ENCODE results near the gene WDR19. TPM values are rescaled to one million over a fixed set of nuclear protein-coding genes. Genes with fewer than 3 reads are reported as not detected.

The WDR19 gene
- polyA plus RNA-seq, 1 donor from 2014 or later: 5.5 TPM

DNA sequence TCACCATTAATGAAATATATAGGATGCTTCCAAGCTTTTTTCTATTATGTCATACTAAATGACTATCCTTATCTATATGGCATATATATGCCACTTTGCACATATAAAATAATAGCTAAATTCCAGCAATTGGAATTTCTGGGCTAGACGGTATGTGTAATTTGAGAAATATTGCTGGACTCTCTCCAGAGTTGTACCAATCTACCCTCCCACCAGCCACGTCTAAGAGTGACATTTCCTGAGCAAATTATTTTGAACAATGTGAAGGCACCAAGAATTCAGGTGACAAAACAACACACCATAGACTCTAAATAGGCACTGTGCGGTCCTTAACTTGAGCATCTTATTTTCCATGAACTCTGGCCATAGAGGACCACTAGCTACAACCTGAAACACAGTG lies 121.5 kb downstream of the WDR19 start:
- H3K36me3 Mint-ChIP-seq: peaks cover 7% of the 10 kb centered on the region
- H3K27me3 Mint-ChIP-seq: no peaks in the 10 kb centered on the region

DNA sequence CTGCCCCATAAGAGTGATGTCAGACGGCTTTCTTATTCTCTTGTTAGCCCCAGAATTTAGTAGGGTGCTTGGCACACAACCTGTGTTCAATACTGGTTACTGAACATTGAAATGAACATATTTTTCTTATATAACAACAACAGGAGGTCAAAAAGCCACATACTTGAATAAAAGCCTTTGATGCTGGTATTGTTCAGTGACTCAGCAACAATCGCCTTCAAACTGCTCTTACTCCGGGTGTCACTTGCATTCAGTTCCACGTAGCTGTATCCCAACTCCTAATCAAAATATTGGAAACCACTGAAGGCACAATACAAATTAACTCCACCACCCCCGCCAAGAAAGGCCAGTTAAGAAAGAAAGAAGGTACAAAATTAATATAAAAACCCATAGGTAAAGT lies 122.3 kb downstream of the WDR19 start:
- no peaks in the 10 kb centered on the region for H3K9me3 Mint-ChIP-seq
- no peak overlapping the region for H3K4me3 Mint-ChIP-seq
- peaks cover 0 to 2% (median 0%) of the 10 kb centered on the region in 3 donors for H3K4me1 Mint-ChIP-seq
- no peaks in the 10 kb centered on the region for H3K27me3 Mint-ChIP-seq
- peaks cover 10% of the 10 kb centered on the region for H3K36me3 Mint-ChIP-seq
- H3K27ac Mint-ChIP-seq: no peak overlapping the region

More for the DNA sequence above, 121.5 kb downstream of the WDR19 start:
- Mint-ChIP-seq H3K27ac (no peak overlapping the region), H3K4me1 (peaks cover 0 to 2% (median 0%) of the 10 kb centered on the region in 3 donors), H3K4me3 (no peak overlapping the region), H3K9me3 (no peaks in the 10 kb centered on the region)

DNA sequence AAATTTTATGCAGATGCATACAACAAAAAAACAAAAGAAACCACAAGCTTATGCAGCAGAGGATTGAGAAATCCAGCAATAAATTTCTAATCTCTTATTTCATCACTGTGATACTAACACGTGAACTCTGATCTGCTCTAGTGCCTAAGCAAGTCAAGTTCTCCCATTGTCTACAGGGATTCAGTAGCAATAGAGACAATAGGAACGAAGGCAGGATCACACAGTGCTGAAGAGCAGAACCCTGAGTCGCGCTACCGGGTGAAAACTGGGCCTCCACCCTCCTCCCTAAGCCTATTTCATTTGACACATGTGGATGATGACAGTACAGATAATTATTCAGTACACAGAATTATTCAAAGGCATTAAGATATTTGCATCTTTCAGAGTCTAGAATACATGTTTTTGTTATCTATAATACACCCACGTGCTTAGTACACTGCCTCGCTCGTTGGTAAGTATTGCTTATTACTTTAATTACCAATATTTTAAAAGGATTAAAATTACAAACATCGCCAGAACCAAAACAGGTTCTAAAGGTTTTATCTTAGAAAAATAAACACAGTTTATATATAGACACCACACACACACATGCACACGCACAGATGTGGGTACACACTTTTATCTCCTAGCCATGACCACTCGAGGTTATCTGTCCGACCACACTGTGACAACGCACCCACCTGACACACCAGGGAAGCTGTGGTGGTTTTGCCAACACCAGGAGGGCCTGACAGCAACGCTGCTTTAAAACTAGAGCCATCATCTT lies 123.8 kb downstream of the WDR19 start:
- Mint-ChIP-seq H3K4me1 (peaks cover 0 to 2% (median 0%) of the 10 kb centered on the region in 3 donors), H3K27ac (no peak overlapping the region), H3K27me3 (no peaks in the 10 kb centered on the region), H3K36me3 (peaks cover 12% of the 10 kb centered on the region), H3K4me3 (no peak overlapping the region), H3K9me3 (no peaks in the 10 kb centered on the region)

DNA sequence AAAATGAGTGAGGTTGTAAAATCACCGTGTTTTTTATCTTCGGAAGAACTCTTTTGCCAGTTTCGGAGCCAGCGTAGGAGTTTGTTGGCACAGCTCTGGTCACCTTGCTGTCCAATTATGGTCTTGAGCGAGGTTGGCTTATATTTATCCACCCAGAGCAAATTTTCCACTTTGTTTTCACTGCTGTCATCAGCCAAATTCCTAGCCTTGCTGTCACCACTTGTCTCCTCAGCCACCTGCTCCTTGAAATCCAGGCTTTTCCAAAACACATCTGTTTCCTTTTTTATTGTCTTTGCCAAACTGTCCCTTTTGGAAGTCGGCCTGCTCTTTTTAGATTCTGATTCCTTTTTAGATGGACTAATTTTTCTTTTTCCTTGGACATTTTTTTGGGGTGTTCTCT lies 126.3 kb downstream of the WDR19 start:
- Mint-ChIP-seq H3K4me3 (no peak overlapping the region), H3K27me3 (no peaks in the 10 kb centered on the region), H3K9me3 (no peaks in the 10 kb centered on the region), H3K27ac (no peak overlapping the region), H3K36me3 (peaks cover 13% of the 10 kb centered on the region), H3K4me1 (peaks cover 0 to 2% (median 0%) of the 10 kb centered on the region in 3 donors)

DNA sequence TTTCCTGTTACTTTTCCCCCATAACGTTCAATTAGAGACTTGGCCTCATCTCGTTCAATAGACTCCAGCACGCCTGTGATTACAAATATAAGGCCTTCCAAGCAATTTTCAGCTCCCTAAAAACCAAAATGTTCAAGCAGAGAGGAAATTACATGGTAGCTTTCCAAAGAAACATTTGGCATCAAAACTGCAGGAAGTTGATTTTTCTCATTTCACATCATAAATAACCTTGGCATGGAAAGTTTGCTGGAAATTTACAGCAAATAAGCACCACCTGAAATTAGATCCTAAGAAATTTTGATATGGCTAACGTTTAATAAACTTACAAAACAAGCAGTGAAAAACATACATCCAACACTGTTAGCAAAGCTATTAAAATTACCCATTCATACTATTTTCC lies 130.5 kb downstream of the WDR19 start:
- Mint-ChIP-seq H3K4me3 (no peak overlapping the region), H3K36me3 (peaks cover 10% of the 10 kb centered on the region), H3K27me3 (no peaks in the 10 kb centered on the region), H3K4me1 (no peaks in the 10 kb centered on the region), H3K27ac (no peak overlapping the region), H3K9me3 (no peaks in the 10 kb centered on the region)

DNA sequence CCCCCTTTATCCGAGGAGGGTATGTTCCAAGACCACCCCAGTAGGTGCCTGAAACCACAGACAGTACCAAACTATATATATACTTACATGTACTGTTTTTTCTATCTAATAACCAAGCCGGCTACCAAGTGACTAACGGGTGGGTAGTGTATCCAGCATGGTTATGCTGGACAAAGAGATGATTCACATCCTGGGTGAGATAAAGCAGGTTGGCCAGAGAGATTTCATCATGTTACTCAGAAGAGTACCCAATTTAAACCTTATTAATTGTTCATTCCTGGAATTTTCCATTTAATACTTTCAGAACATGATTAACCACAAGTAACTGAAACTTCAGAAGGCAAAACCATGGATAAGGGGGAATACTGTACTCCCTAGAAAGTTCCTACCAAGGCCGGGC lies 137.3 kb downstream of the WDR19 start:
- no peaks in the 10 kb centered on the region for H3K27me3 Mint-ChIP-seq
- H3K27ac Mint-ChIP-seq: no peak overlapping the region
- H3K36me3 Mint-ChIP-seq: peaks cover 2% of the 10 kb centered on the region
- H3K9me3 Mint-ChIP-seq: no peaks in the 10 kb centered on the region
- H3K4me1 Mint-ChIP-seq: no peaks in the 10 kb centered on the region
- H3K4me3 Mint-ChIP-seq: no peak overlapping the region

DNA sequence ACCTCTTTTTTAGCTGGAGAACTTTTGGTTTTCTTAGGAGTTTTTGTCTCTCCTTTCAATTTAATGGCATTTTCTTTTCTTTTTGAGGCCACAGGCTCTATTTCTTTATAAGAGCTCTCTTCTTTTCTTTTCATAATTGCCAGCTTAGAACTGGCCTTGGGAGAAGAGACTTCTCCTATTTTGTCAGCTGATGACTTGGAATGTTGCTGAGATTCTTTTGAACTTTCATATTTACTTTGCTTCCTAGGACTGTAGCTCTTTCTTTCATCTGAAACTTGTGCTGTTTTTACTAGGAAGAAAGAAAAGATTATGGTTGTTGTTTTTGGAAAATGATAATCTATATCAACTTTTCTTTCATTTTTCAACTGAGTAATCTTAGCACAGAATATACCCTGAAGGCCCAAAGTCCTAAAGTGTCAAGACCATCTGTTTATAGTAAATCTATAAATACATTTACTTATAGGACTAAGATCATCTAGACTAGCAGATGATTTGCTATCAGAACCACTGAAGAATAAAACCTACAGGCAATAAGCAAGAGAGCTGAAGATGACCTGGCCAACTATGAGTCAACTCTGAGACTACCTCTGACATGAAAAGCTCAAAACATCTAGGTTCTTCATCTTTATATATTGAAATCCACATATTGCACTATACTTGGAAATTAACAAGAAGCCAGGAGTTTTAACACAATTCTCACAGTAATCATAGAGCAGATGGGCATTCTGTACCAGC lies 138.2 kb downstream of the WDR19 start:
- no peak overlapping the region for H3K27ac Mint-ChIP-seq
- no peaks in the 10 kb centered on the region for H3K9me3 Mint-ChIP-seq
- H3K4me3 Mint-ChIP-seq: no peak overlapping the region
- H3K36me3 Mint-ChIP-seq: peaks cover 5% of the 10 kb centered on the region
- H3K27me3 Mint-ChIP-seq: no peaks in the 10 kb centered on the region
- no peaks in the 10 kb centered on the region for H3K4me1 Mint-ChIP-seq

DNA sequence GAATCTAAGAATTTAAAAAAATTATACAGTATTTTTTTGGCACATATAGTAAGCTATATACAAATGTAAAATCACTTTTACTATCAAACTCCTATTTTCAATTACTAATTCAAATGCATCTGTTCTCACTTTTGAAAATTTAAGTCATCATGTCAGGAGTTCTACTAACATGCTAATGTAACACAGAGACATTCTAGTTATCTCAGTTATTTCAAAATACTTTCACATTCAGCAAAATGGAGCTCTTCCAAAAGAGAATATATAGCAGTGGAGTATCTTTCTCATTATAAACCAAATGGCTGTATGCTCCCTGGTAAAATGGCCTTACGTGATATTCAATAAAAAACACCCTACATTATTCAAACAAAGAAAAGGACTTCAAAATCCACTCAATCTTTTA lies 141.5 kb downstream of the WDR19 start:
- no peak overlapping the region for H3K27ac Mint-ChIP-seq
- H3K4me1 Mint-ChIP-seq: peaks cover 0 to 7% (median 3%) of the 10 kb centered on the region in 3 donors
- H3K9me3 Mint-ChIP-seq: no peaks in the 10 kb centered on the region
- H3K4me3 Mint-ChIP-seq: no peak overlapping the region
- no peaks in the 10 kb centered on the region for H3K27me3 Mint-ChIP-seq
- peaks cover 10% of the 10 kb centered on the region for H3K36me3 Mint-ChIP-seq

DNA sequence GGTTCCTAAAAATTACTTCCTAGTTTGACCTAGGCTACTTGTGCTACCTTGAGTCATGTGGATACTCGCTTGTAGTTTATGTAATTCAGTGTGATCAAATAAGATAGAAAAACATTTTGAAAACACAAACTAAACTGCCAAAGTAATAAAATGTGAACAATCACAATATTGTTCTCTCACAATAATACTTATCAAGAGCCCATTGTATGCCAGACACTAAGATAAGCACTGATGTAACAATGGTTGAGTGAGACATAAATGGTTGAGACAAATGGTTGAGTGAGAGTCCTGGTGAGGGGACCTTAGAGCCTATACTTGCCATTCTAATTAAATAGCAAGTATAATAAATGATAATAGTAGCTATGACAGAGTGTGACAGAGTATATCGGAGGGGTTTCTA lies 142.1 kb downstream of the WDR19 start:
- H3K36me3 Mint-ChIP-seq: peaks cover 10% of the 10 kb centered on the region
- no peaks in the 10 kb centered on the region for H3K9me3 Mint-ChIP-seq
- H3K27ac Mint-ChIP-seq: no peak overlapping the region
- H3K4me1 Mint-ChIP-seq: peaks cover 0 to 7% (median 3%) of the 10 kb centered on the region in 3 donors
- no peaks in the 10 kb centered on the region for H3K27me3 Mint-ChIP-seq
- H3K4me3 Mint-ChIP-seq: no peak overlapping the region

DNA sequence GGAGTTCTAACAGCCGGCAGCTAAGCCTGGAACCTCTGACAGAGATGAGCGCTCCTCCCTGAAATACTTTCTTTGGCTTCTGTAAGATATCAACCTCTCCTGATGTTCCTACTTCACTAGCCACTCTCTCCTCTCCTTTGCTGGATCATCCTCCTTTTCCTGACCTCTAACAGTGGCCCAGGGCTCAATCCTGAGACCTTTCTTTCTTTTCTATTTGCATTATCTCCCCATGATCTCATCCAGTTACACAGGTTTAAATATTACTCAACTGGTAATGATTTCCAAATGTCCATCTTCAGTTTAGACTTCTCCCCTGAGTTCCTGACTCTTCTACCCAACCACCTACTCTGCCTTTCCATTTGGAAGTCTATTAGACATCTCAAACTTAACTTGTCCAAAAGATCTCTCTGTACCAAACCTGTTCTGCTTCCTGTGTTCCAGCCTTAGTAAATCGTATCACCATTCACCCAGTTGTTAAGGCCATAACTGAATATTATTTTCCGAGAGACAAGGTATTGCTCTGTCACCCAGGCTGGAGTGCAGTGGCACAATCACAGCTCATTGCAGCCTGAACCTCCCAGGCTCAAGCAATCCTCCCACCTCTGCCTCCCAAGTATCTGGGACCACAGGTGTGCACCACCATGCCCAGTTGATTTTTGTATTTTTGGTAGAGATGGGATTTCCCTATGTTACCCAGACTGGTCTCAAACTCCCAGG lies 142.7 kb downstream of the WDR19 start:
- Mint-ChIP-seq H3K27me3 (no peaks in the 10 kb centered on the region), H3K36me3 (peaks cover 10% of the 10 kb centered on the region), H3K4me3 (no peak overlapping the region), H3K27ac (no peak overlapping the region), H3K9me3 (no peaks in the 10 kb centered on the region), H3K4me1 (peaks cover 2 to 7% (median 3%) of the 10 kb centered on the region in 3 donors)

DNA sequence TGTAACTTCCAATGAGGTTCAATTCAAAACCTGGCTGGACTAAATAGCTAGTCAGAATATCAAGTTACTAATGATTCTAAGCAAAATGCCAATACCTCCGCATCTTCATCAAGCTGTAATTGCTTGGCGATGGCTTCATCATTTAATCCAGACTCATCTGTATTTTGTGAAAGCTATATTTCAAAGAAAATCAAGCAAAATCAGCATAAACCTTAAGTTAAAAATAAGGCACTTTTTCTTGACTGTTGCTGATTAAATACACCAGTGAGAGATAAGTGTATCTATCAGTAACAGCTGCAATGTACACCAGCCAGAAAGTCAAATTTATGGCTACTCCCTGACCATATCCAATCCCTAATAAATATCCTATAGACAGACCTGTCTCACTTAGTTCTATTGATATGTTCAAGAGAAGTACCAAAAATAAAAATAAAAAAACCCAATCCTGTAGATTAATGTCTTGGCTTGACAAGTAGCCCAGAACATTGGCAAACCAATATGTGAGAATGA lies 144.2 kb downstream of the WDR19 start:
- H3K4me3 Mint-ChIP-seq: no peak overlapping the region
- H3K4me1 Mint-ChIP-seq: peaks cover 7 to 10% (median 10%) of the 10 kb centered on the region in 3 donors
- peaks cover 12% of the 10 kb centered on the region for H3K36me3 Mint-ChIP-seq
- H3K27me3 Mint-ChIP-seq: no peaks in the 10 kb centered on the region
- H3K27ac Mint-ChIP-seq: no peak overlapping the region
- no peaks in the 10 kb centered on the region for H3K9me3 Mint-ChIP-seq

DNA sequence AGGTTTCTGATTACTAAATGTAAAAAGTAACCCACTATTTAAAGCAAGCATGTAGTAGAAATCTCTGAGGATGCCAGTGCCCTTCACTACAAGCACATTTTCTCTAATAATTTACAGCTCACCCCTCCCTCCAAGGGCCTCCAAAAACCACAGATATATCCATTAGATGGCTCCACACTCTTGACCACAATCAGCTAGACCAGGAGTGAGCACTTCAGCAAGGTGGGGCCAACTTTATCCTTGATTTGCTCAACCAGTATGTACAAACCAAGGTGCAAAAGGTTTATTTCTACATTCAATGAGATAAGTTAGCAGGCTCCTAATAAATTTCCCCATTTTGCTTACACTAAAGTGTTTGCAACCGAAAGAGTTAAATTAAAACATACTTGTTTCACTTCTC lies 148.0 kb downstream of the WDR19 start:
- Mint-ChIP-seq H3K36me3 (peaks cover 10% of the 10 kb centered on the region), H3K27me3 (no peaks in the 10 kb centered on the region), H3K27ac (no peak overlapping the region), H3K9me3 (no peaks in the 10 kb centered on the region), H3K4me3 (no peak overlapping the region), H3K4me1 (peaks cover 10 to 16% (median 13%) of the 10 kb centered on the region in 3 donors)

DNA sequence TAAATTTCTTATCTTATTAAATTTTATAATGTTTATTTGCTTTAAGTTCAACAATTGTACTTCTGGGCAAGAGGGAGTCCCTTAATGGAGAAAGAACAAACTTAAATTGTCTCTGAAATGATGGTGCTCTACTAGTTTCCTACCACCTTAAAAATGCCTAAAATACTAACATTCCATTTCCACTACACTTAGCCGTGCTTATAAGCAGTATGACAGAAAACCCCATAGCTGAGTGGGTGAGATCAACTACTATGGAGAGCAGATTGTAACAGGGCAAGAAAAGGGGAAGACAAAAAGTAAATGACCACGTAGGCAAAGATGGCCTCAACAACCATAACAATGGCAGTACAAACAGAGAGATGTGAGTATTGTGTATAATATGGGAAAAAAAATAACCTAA lies 148.9 kb downstream of the WDR19 start:
- peaks cover 10 to 16% (median 16%) of the 10 kb centered on the region in 3 donors for H3K4me1 Mint-ChIP-seq
- H3K27ac Mint-ChIP-seq: no peak overlapping the region
- H3K27me3 Mint-ChIP-seq: no peaks in the 10 kb centered on the region
- no peaks in the 10 kb centered on the region for H3K9me3 Mint-ChIP-seq
- no peak overlapping the region for H3K4me3 Mint-ChIP-seq
- peaks cover 8% of the 10 kb centered on the region for H3K36me3 Mint-ChIP-seq
